GM18511 (cell line): ENCODE results near the gene SCNM1.
A peak's percentile ranks its signal among the peaks of the same experiment; 100 is the strongest.
"Not testable (repeated sequence)": the region's sequence is repeated elsewhere in the genome, so short reads cannot be mapped to it uniquely, and the experiment has no call there.

Source experiments
- ATAC-seq: cut with Tn5 transposase; IDR thresholded peaks from one replicate; pipeline ENCODE4 v1.9.1; 2021; ENCODE audit warnings: mild to moderate bottlenecking, moderate library complexity; ENCODE audit not compliant: unreplicated experiment

The SCNM1 gene

GRCh38 chr1:151192047-151192446, 26.1 kb downstream of the SCNM1 start:
- ATAC-seq: no peak

- ATAC-seq: no peak
Measured at GRCh38 chr1:151193304-151193703, 27.4 kb downstream of the SCNM1 start.

GRCh38 chr1:151193856-151194255, 27.9 kb downstream of the SCNM1 start:
- no peak for ATAC-seq

- ATAC-seq: not testable (repeated sequence)
Measured at GRCh38 chr1:151194894-151195594, 29.1 kb downstream of the SCNM1 start.

GRCh38 chr1:151196292-151196800, 30.4 kb downstream of the SCNM1 start:
- no peak for ATAC-seq

GRCh38 chr1:151197863-151198253, 31.9 kb downstream of the SCNM1 start:
- no peak for ATAC-seq

- ATAC-seq: peak; percentile 84
Measured at GRCh38 chr1:151198254-151199127, 32.5 kb downstream of the SCNM1 start, which contains the start of gene PIP5K1A. Gene PIP5K1A (plus strand): TSS chr1:151198552. CDS start chr1:151198997, 445 bp downstream.

- ATAC-seq: no peak
Measured at GRCh38 chr1:151199873-151200581, 34.1 kb downstream of the SCNM1 start.

- ATAC-seq: not testable (repeated sequence)
Measured at GRCh38 chr1:151205381-151205965, 39.5 kb downstream of the SCNM1 start.

- no peak for ATAC-seq
Measured at GRCh38 chr1:151210830-151211229, 44.9 kb downstream of the SCNM1 start.

- ATAC-seq: no peak
Measured at GRCh38 chr1:151211972-151212705, 46.2 kb downstream of the SCNM1 start.

- no peak for ATAC-seq
Measured at GRCh38 chr1:151213560-151213959, 47.6 kb downstream of the SCNM1 start.
